ENCODE measurements around the gene BAIAP2L1. TPM values are rescaled to one million over a fixed set of nuclear protein-coding genes. Genes with fewer than 3 reads are reported as not detected.

BAIAP2L1 gene
- total RNA-seq, 1 donor from 2014 or later = 21.6 TPM

- no peaks in the 10 kb centered on the region for H3K9me3 ChIP-seq (ENCODE audit: insufficient read depth, low read depth, low read length)
- no peaks in the 10 kb centered on the region for H3K27me3 ChIP-seq (ENCODE audit: insufficient read depth, low read length)
- no peaks in the 10 kb centered on the region for H3K4me1 ChIP-seq (ENCODE audit: insufficient read depth, low read length)
- H3K36me3 Mint-ChIP-seq (ENCODE audit: low read depth, unreplicated experiment) = peaks cover 30% of the 10 kb centered on the region
- no peaks in the 10 kb centered on the region for H3K27me3 Mint-ChIP-seq (ENCODE audit: low read depth, unreplicated experiment)
- H3K27ac ChIP-seq (ENCODE audit: low read depth, low read length) = no peak overlapping the region
- H3K4me3 ChIP-seq (ENCODE audit: insufficient read depth, low read depth, low read length) = no peak overlapping the region
- H3K9me3 Mint-ChIP-seq (ENCODE audit: unreplicated experiment) = no peaks in the 10 kb centered on the region
- DNase-seq (ENCODE audit: low read depth) (no peak), FAIRE-seq (no peak)
- TF ChIP-seq, protein P1, sequence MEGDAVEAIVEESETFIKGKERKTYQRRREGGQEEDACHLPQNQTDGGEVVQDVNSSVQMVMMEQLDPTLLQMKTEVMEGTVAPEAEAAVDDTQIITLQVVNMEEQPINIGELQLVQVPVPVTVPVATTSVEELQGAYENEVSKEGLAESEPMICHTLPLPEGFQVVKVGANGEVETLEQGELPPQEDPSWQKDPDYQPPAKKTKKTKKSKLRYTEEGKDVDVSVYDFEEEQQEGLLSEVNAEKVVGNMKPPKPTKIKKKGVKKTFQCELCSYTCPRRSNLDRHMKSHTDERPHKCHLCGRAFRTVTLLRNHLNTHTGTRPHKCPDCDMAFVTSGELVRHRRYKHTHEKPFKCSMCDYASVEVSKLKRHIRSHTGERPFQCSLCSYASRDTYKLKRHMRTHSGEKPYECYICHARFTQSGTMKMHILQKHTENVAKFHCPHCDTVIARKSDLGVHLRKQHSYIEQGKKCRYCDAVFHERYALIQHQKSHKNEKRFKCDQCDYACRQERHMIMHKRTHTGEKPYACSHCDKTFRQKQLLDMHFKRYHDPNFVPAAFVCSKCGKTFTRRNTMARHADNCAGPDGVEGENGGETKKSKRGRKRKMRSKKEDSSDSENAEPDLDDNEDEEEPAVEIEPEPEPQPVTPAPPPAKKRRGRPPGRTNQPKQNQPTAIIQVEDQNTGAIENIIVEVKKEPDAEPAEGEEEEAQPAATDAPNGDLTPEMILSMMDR (IDR thresholded peaks at IDR 0.05; ENCODE audit: insufficient read depth, low read depth, low read length) = no peak
- no peak for TF ChIP-seq EZH2 (IDR thresholded peaks at IDR 0.05; ENCODE audit: insufficient read depth, low read length)
- no peak overlapping the region for H3K9ac ChIP-seq (ENCODE audit: low read length)
- no peak overlapping the region for H3K4me2 ChIP-seq (ENCODE audit: low read length)
- no peak overlapping the region for H2AFZ ChIP-seq (ENCODE audit: low read depth, low read length)
- no peak overlapping the region for H3K4me3 Mint-ChIP-seq (ENCODE audit: unreplicated experiment)
- peaks cover 4% of the 10 kb centered on the region for H3K4me1 Mint-ChIP-seq (ENCODE audit: low read depth, unreplicated experiment)
- no peak overlapping the region for H3K27ac Mint-ChIP-seq (ENCODE audit: unreplicated experiment)
- H3K36me3 ChIP-seq (ENCODE audit: insufficient read depth, low read length) = peaks cover 4% of the 10 kb centered on the region
- no peaks in the 10 kb centered on the region for H3K79me2 ChIP-seq (ENCODE audit: insufficient read depth, low read length)
- no peaks in the 10 kb centered on the region for H4K20me1 ChIP-seq (ENCODE audit: insufficient read depth, low read length)
Measured at GRCh38 chr7:98303906-98304305, 97.0 kb downstream of the BAIAP2L1 start.

DNA sequence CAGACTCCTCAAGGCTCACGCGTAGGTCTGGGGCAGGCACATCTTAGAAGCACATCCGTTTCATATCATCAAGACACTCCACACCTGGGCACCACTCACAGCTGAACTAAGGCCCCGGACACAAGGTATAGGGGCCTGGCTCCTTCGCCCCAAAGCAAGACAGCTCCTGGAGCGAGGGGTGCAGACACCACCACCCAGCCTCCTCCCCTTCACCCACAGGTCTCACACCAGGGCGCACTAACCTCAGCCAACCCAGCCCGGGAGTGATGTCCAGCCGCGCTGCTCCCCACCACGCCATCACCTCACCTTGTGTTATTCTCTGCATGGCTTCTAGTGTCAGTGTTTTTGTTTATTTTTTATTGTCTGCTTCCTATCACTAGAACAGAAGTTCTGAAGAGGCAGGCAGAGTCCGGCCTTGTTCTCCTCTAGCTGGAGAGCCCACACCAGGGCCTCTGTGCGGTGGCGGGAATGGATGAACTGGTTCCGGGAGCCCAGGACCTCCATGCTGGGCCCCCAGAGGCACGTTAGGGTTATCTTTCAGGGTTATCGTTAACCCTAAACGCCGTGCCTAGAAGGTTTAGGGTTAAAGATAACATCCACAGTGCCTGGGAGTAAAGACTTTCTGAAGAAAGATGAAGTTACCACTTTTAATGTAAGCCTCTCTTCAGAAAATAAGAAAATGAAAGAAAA is 97.6 kb downstream of the BAIAP2L1 start:
- Histone ChIP-seq H3K27ac (ENCODE audit: low read depth, low read length) (no peak overlapping the region), H3K9me3 (ENCODE audit: insufficient read depth, low read depth, low read length) (no peaks in the 10 kb centered on the region), H4K20me1 (ENCODE audit: insufficient read depth, low read length) (no peaks in the 10 kb centered on the region), H3K27me3 (ENCODE audit: insufficient read depth, low read length) (no peaks in the 10 kb centered on the region), H3K4me2 (ENCODE audit: low read length) (no peak overlapping the region), H3K4me3 (ENCODE audit: insufficient read depth, low read depth, low read length) (no peak overlapping the region), H3K9ac (ENCODE audit: low read length) (no peak overlapping the region), H3K36me3 (ENCODE audit: insufficient read depth, low read length) (peaks cover 4% of the 10 kb centered on the region), H2AFZ (ENCODE audit: low read depth, low read length) (no peak overlapping the region), H3K79me2 (ENCODE audit: insufficient read depth, low read length) (no peaks in the 10 kb centered on the region), H3K4me1 (ENCODE audit: insufficient read depth, low read length) (no peaks in the 10 kb centered on the region)
- FAIRE-seq (no peak), DNase-seq (ENCODE audit: low read depth) (no peak)
- Mint-ChIP-seq H3K27ac (ENCODE audit: unreplicated experiment) (no peak overlapping the region), H3K27me3 (ENCODE audit: low read depth, unreplicated experiment) (no peaks in the 10 kb centered on the region), H3K4me1 (ENCODE audit: low read depth, unreplicated experiment) (peaks cover 4% of the 10 kb centered on the region), H3K4me3 (ENCODE audit: unreplicated experiment) (no peak overlapping the region), H3K9me3 (ENCODE audit: unreplicated experiment) (no peaks in the 10 kb centered on the region), H3K36me3 (ENCODE audit: low read depth, unreplicated experiment) (peaks cover 29% of the 10 kb centered on the region)
- no peak for TF ChIP-seq EZH2 (IDR thresholded peaks at IDR 0.05; ENCODE audit: insufficient read depth, low read length)
- TF ChIP-seq, protein P1 (IDR thresholded peaks at IDR 0.05; ENCODE audit: insufficient read depth, low read depth, low read length) = no peak
